ENCODE measurements around the gene OXA1L. TPM values are rescaled to one million over a fixed set of nuclear protein-coding genes. Genes with fewer than 3 reads are reported as not detected.

OXA1L gene
- total and polyA plus RNA-seq, 2 of the 13 experiments (the other 11 are each of a cell fraction or from before 2014, with no cell fraction given), result 230 to 589 TPM

GRCh38 chr14:22766457-22767322 lies at the start of gene OXA1L (continued):
- TF ChIP-seq ZNF431 (CRISPR knock-in tag; IDR thresholded peaks at IDR 0.05; ENCODE audit: borderline replicate concordance, low read depth) (peak; percentile 92), KLF9 (CRISPR knock-in tag; IDR thresholded peaks at IDR 0.05; ENCODE audit: low read depth) (peak; percentile 88), ZNF33A (CRISPR knock-in tag; IDR thresholded peaks at IDR 0.05; ENCODE audit: borderline replicate concordance) (peak; percentile 99), ASH2L (IDR thresholded peaks at IDR 0.05; ENCODE audit: insufficient read length, low read depth, low read length) (peak; percentile 99), IKZF5 (CRISPR knock-in tag; IDR thresholded peaks at IDR 0.05) (peak; percentile 95), ZFP36L1 (CRISPR knock-in tag; IDR thresholded peaks at IDR 0.05) (peak; percentile 92), ZNF546 (CRISPR knock-in tag; conservative IDR thresholded peaks at IDR 0.05) (peak; percentile 89; the same call in 1 of the 2 replicates), AGO2 (optimal IDR thresholded peaks at IDR 0.05; ENCODE audit: low read depth, low read length) (peak; percentile 95), NBN (conservative IDR thresholded peaks at IDR 0.05) (no peak), ZNF761 (CRISPR knock-in tag; conservative IDR thresholded peaks at IDR 0.05) (peak; percentile 98), FOXP1 (IDR thresholded peaks at IDR 0.05) (no peak), FOXP1 (CRISPR knock-in tag; IDR thresholded peaks at IDR 0.05) (no peak), EEA1 (CRISPR knock-in tag; IDR thresholded peaks at IDR 0.05; ENCODE audit: borderline replicate concordance) (peak; percentile 92; the same call in 1 of the 2 replicates), POLR2AphosphoS2 (IDR thresholded peaks at IDR 0.05; ENCODE audit: low read depth, low read length) (peak; percentile 58; the same call in 1 of the 2 replicates), ZNF281 (CRISPR knock-in tag; IDR thresholded peaks at IDR 0.05; ENCODE audit: borderline replicate concordance) (peak; percentile 54), CENPT (CRISPR knock-in tag; IDR thresholded peaks at IDR 0.05; ENCODE audit: low read depth) (peak; percentile 95), ARHGAP35 (CRISPR knock-in tag; IDR thresholded peaks at IDR 0.05; ENCODE audit: borderline replicate concordance) (peak; percentile 99)
- TF ChIP-seq, protein P1, sequence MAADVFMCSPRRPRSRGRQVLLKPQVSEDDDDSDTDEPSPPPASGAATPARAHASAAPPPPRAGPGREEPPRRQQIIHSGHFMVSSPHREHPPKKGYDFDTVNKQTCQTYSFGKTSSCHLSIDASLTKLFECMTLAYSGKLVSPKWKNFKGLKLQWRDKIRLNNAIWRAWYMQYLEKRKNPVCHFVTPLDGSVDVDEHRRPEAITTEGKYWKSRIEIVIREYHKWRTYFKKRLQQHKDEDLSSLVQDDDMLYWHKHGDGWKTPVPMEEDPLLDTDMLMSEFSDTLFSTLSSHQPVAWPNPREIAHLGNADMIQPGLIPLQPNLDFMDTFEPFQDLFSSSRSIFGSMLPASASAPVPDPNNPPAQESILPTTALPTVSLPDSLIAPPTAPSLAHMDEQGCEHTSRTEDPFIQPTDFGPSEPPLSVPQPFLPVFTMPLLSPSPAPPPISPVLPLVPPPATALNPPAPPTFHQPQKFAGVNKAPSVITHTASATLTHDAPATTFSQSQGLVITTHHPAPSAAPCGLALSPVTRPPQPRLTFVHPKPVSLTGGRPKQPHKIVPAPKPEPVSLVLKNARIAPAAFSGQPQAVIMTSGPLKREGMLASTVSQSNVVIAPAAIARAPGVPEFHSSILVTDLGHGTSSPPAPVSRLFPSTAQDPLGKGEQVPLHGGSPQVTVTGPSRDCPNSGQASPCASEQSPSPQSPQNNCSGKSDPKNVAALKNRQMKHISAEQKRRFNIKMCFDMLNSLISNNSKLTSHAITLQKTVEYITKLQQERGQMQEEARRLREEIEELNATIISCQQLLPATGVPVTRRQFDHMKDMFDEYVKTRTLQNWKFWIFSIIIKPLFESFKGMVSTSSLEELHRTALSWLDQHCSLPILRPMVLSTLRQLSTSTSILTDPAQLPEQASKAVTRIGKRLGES (CRISPR knock-in tag; IDR thresholded peaks at IDR 0.05; ENCODE audit: borderline replicate concordance), result peak; percentile 79; the same call in 1 of the 2 replicates
- TF ChIP-seq, protein P2, sequence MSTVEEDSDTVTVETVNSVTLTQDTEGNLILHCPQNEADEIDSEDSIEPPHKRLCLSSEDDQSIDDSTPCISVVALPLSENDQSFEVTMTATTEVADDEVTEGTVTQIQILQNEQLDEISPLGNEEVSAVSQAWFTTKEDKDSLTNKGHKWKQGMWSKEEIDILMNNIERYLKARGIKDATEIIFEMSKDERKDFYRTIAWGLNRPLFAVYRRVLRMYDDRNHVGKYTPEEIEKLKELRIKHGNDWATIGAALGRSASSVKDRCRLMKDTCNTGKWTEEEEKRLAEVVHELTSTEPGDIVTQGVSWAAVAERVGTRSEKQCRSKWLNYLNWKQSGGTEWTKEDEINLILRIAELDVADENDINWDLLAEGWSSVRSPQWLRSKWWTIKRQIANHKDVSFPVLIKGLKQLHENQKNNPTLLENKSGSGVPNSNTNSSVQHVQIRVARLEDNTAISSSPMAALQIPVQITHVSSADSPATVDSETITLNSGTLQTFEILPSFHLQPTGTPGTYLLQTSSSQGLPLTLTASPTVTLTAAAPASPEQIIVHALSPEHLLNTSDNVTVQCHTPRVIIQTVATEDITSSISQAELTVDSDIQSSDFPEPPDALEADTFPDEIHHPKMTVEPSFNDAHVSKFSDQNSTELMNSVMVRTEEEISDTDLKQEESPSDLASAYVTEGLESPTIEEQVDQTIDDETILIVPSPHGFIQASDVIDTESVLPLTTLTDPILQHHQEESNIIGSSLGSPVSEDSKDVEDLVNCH (CRISPR knock-in tag; IDR thresholded peaks at IDR 0.05), result peak; percentile 79; the same call in 1 of the 2 replicates

Data from HepG2 (cell line).